K562 (cell line): Measurements from ENCODE around the gene NOX5. TPM values are rescaled to one million over a fixed set of nuclear protein-coding genes. Genes with fewer than 3 reads are reported as not detected.

ENCODE experiments used
- ATAC-seq: fragments of 200-7000 bp; cut with Tn5 transposase; 3 replicates; pipeline ENCODE4 v1.9.1; 2020; ENCODE audit warnings: moderate library complexity
- BruUV-seq: library from RNA; stranded (reverse); fragments of 400-500 nt; replicated peaks from 2 replicates; lab custom pipeline; 2021; lab: Mats Ljungman, UMichigan
- CTCF ChIA-PET: fragments of 300-600 bp; formaldehyde crosslinking; extraction: SDS; loops from one replicate; lab custom pipeline; 2021; ENCODE audit warnings: low intra/inter-chr PET ratio; lab: Yijun Ruan, JAX
- POLR2A ChIA-PET: fragments of 300-600, 350-650 bp; sonication (Branson Sonifier 250); formaldehyde crosslinking; extraction: SDS; loops from one replicate; lab custom pipeline; 2021; ENCODE audit warnings: antibody characterized with exemption, inconsistent platforms; lab: Yijun Ruan, JAX
- DNase-seq, 4 experiments: peaks; one replicate each; pipeline versions ENCODE4 v3.0.0 to v3.0.0-alpha.2; 2011 to 2018; ENCODE audit warnings: low spot score in 3 of 4, mixed read lengths in 3 of 4; ENCODE audit errors: extremely low read depth in 1 of 4
- FAIRE-seq: peaks from 2 replicates; lab custom pipeline; 2011; peaks lifted over from hg19 to GRCh38; lab: Jason Lieb, UNC
- H2AFZ ChIP-seq: 2 replicates; pipeline ENCODE4 v1.6.0; 2011; ENCODE audit warnings: low read depth, low read length, control low read depth, inconsistent platforms
- H3K27ac ChIP-seq: fragments of 200-600 bp; 3 replicates; pipeline ENCODE4 v1.8.0; 2011; ENCODE audit warnings: low read depth, mild to moderate bottlenecking, control low read depth, inconsistent platforms, low read length, moderate library complexity, mixed read lengths; ENCODE audit errors: extremely low read depth
- H3K27me3 ChIP-seq, 2 experiments: fragments of 300-600 bp in 1 of 2; 2 replicates in 1 of 2; 3 replicates in 1 of 2; pipeline versions ENCODE4 v1.6.0 to v1.8.0; 2011; ENCODE audit warnings: inconsistent platforms in 2 of 2, low read length in 2 of 2, mild to moderate bottlenecking in 1 of 2, mixed read lengths in 1 of 2, moderate library complexity in 1 of 2; ENCODE audit not compliant: control insufficient read depth in 2 of 2, insufficient read depth in 2 of 2
- H3K36me3 ChIP-seq: fragments of 300-600 bp; 3 replicates; pipeline ENCODE4 v1.8.0; 2011; ENCODE audit warnings: mild to moderate bottlenecking, low read length, inconsistent platforms; ENCODE audit not compliant: control insufficient read depth, insufficient read depth
- H3K4me1 ChIP-seq, 2 experiments: fragments of 200-600 bp in 1 of 2; replicated peaks in 1 of 2; 2 replicates in 1 of 2; 3 replicates in 1 of 2; pipeline versions ENCODE4 v1.5.1 to v1.8.0; 2011; ENCODE audit warnings: inconsistent platforms in 2 of 2, low read length in 2 of 2, mild to moderate bottlenecking in 1 of 2, mixed read lengths in 1 of 2, moderate library complexity in 1 of 2; ENCODE audit not compliant: control insufficient read depth in 2 of 2, insufficient read depth in 2 of 2
- H3K4me2 ChIP-seq: 2 replicates; pipeline ENCODE4 v1.6.1; 2011; ENCODE audit warnings: low read length, control low read depth, inconsistent platforms, mixed read lengths; ENCODE audit not compliant: insufficient read depth
- H3K4me3 ChIP-seq: fragments of 200-600 bp; sonication (generic), shearing (Covaris generic); 2 replicates; pipeline ENCODE4 v1.5.1; 2016; ENCODE audit warnings: control low read depth, inconsistent platforms
- H3K79me2 ChIP-seq: fragments of 200-600 bp; 3 replicates; pipeline ENCODE4 v1.8.0; 2011; ENCODE audit warnings: low read length, inconsistent platforms; ENCODE audit not compliant: control insufficient read depth, insufficient read depth
- H3K9ac ChIP-seq, 2 experiments: 2 replicates each; pipeline versions ENCODE4 v1.6.0 to v1.6.1; 2011; ENCODE audit warnings: low read depth in 2 of 2, low read length in 2 of 2, control low read depth in 1 of 2, inconsistent platforms in 1 of 2, mild to moderate bottlenecking in 1 of 2, mixed read lengths in 1 of 2; ENCODE audit not compliant: insufficient read depth in 1 of 2
- H3K9me1 ChIP-seq: one replicate; pipeline ENCODE4 v1.6.0; 2011; ENCODE audit warnings: inconsistent platforms, mild to moderate bottlenecking, low read length, moderate library complexity; ENCODE audit not compliant: control insufficient read depth, insufficient read depth
- H3K9me3 ChIP-seq: replicated peaks from 2 replicates; pipeline ENCODE4 v1.5.1; 2011; ENCODE audit warnings: low read depth, low read length, inconsistent platforms; ENCODE audit not compliant: control insufficient read depth, insufficient read depth
- H4K20me1 ChIP-seq: replicated peaks from 2 replicates; pipeline ENCODE4 v1.6.1; 2011; ENCODE audit warnings: low read length, inconsistent platforms, mixed read lengths; ENCODE audit not compliant: control insufficient read depth, insufficient read depth
- BHLHE40 ChIP-seq: IDR thresholded peaks from 2 replicates; pipeline ENCODE4 v1.6.1; 2011; ENCODE audit warnings: low read length, improper control_type of control experiment
- HDAC1 ChIP-seq, 2 experiments: fragments of 450-650 bp; IDR thresholded peaks; 2 replicates each; pipeline ENCODE4 v1.6.1; 2016 to 2017; ENCODE audit warnings: inconsistent platforms in 1 of 2, mild to moderate bottlenecking in 1 of 2, moderate library complexity in 1 of 2
- KDM1A ChIP-seq, 2 experiments: fragments of 450-650 bp; IDR thresholded peaks; 2 replicates each; pipeline ENCODE4 v1.6.1; 2016; ENCODE audit warnings: mild to moderate bottlenecking in 2 of 2
- NCOA2 ChIP-seq, 2 experiments: fragments of 450-650 bp; IDR thresholded peaks; 2 replicates each; pipeline ENCODE4 v1.6.1; 2018; ENCODE audit warnings: mild to moderate bottlenecking in 2 of 2, moderate library complexity in 1 of 2; ENCODE audit not compliant: partially characterized antibody in 2 of 2
- SLC30A9 ChIP-seq: fragments of 250-450 bp; sonication (Bioruptor Pico); IDR thresholded peaks from 2 replicates; pipeline ENCODE4 v1.8.0; 2022; ENCODE audit warnings: mild to moderate bottlenecking, moderate library complexity
- SMAD4 ChIP-seq: fragments of 250-450 bp; sonication (Bioruptor Pico); conservative IDR thresholded peaks from 2 replicates; pipeline ENCODE4 v1.8.0; 2021; ENCODE audit warnings: inconsistent platforms, mild to moderate bottlenecking, moderate library complexity
- SP2 ChIP-seq: IDR thresholded peaks from 2 replicates; pipeline ENCODE4 v1.6.1; 2011; ENCODE audit warnings: mild to moderate bottlenecking, low read depth, low read length, moderate library complexity; ENCODE audit not compliant: poor library complexity, severe bottlenecking; ENCODE audit errors: extremely low read depth
- ZBTB1 ChIP-seq: sonication (generic); formaldehyde crosslinking; IDR thresholded peaks from 2 replicates; pipeline ENCODE4 v1.8.1; 2023; ENCODE audit warnings: missing genetic modification reagents, low read depth, mild to moderate bottlenecking, borderline replicate concordance
- ZC3H8 ChIP-seq: fragments of 450-650 bp; IDR thresholded peaks from 2 replicates; pipeline ENCODE4 v1.6.1; 2017
- ZFP1 ChIP-seq: fragments of 450-650 bp; formaldehyde crosslinking; IDR thresholded peaks from 2 replicates; pipeline ENCODE4 v1.4.0; 2020; ENCODE audit warnings: mild to moderate bottlenecking, mixed read lengths
- ZNF239 ChIP-seq: fragments of 250-450 bp; sonication (Bioruptor Pico); IDR thresholded peaks from 2 replicates; pipeline ENCODE4 v1.4.0; 2020; ENCODE audit warnings: mild to moderate bottlenecking
- ZNF282 ChIP-seq: sonication (generic); formaldehyde crosslinking; IDR thresholded peaks from 2 replicates; pipeline ENCODE4 v1.8.1; 2023; ENCODE audit warnings: missing genetic modification reagents
- WGBS: fragments of 100-300 bp; shearing (Covaris generic); methylation state at CpG from one replicate; pipeline ENCODE4 v1.1.6; 2016; ENCODE audit warnings: low coverage, mixed read lengths; ENCODE audit not compliant: insufficient coverage; ENCODE audit errors: missing lambda C conversion rate; 5-methylcytosine and 5-hydroxymethylcytosine counted together
- in situ Hi-C: fragments of 300-500 bp; cut with MboI; formaldehyde crosslinking; loops from 4 replicates; pipeline ENCODE4 v1.15.0; 2018; ENCODE audit warnings: inconsistent platforms, mixed read lengths
- intact Hi-C: fragments of 100-400 bp; cut with micrococcal nuclease; formaldehyde crosslinking; loops from 2 replicates; pipeline ENCODE4 v1.14.2; 2022
- polyA plus RNA-seq, 8 experiments: library from polyadenylated mRNA; depleted of rRNA in 4 of 8; stranded (reverse) in 5 of 8; unstranded in 3 of 8; fragments of >200 nt; fragmentation: Nextera tagmentation in 2 of 8; fragmentation: Illumina TruSeq in 1 of 8; extraction: Ambion mirVana in 2 of 8; extraction: Trizol in 1 of 8; gene quantifications; 2 replicates each; pipeline versions ENCODE4 v1.2.1 to v1.2.3, GENCODE V29; 2011 to 2014; ENCODE audit warnings: inconsistent platforms in 1 of 8, missing spikeins in 1 of 8
- total RNA-seq, 7 experiments: library from RNA; depleted of rRNA in 6 of 7; stranded (reverse); fragments of >200 nt in 6 of 7; fragmentation: Illumina TruSeq in 2 of 7; extraction: Trizol in 2 of 7; gene quantifications; 2 replicates each; pipeline versions ENCODE4 v1.2.1 to v1.2.3, GENCODE V29; 2011 to 2021; ENCODE audit warnings: low replicate concordance in 1 of 7
- TF ChIP-seq, protein P1 (sequence below): fragments of 250-450 bp; sonication (Bioruptor Pico); IDR thresholded peaks from 2 replicates; pipeline ENCODE4 v1.9.0; 2021; ENCODE audit warnings: mild to moderate bottlenecking
- TF ChIP-seq, protein P2 (sequence below): fragments of 250-450 bp; sonication (Bioruptor Pico); IDR thresholded peaks from 2 replicates; pipeline ENCODE4 v1.8.0; 2021; ENCODE audit warnings: borderline replicate concordance, mild to moderate bottlenecking, moderate library complexity; ENCODE audit not compliant: poor library complexity, severe bottlenecking

The NOX5 gene
- total and polyA plus RNA-seq, 9 of the 15 experiments (the other 6 are each of a cell fraction or from before 2014, with no cell fraction given) = 0.01 TPM; not detected in 8

DNA sequence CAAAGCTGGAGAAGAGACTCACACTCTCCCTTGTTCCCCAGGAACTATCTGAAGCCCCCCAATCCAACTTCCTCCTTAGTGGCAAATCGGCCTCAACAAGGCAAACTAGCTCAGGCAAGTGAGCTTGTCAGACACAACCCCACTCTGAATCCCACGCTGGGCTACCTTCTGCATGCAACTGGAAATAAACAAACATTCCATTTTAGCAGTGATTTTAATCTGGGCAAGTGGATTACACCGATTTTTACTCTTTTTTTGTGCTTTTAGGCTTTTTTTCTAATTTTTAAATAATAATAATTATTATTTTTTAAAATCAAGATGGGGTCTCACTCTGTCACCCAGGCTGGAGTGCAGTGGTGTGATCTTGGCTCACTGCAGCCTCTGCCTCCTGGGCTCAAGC is 2.9 kb upstream of the NOX5 start:
- no peak overlapping the region for H2AFZ ChIP-seq
- 6% methylated on average over 3 of the region's 3 CpGs for whole genome bisulfite sequencing
- no peak for DNase-seq
- intact Hi-C loops = no loop called here
- peaks cover 0 to 5% of the 10 kb centered on the region in 2 experiments; a peak in 1 of 5 replicates for H3K4me1 ChIP-seq
- CTCF ChIA-PET = no interaction called here
- no peak overlapping the region for H3K4me2 ChIP-seq
- POLR2A ChIA-PET = interaction anchor here (2.2 kb wide), 1 partner anchor 14 kb away, joined by 9 read pairs; no protein-coding TSS in a partner anchor
- H3K27me3 ChIP-seq = peaks cover 0 to 4% of the 10 kb centered on the region in 2 experiments; a peak in 1 of 5 replicates
- no peaks in the 10 kb centered on the region for H3K79me2 ChIP-seq
- H3K4me3 ChIP-seq = no peak overlapping the region
- BruUV-seq = no TSS peak
- ATAC-seq = no peak
- FAIRE-seq = no peak
- no peaks in the 10 kb centered on the region for H4K20me1 ChIP-seq
- H3K36me3 ChIP-seq = no peaks in the 10 kb centered on the region
- H3K9me1 ChIP-seq = no peaks in the 10 kb centered on the region
- H3K9ac ChIP-seq = no peak overlapping the region
- no peaks in the 10 kb centered on the region; the same call in 1 of the 2 replicates for H3K9me3 ChIP-seq
- no peak for TF ChIP-seq ZBTB1 (CRISPR knock-in tag)
- TF ChIP-seq, protein P1, sequence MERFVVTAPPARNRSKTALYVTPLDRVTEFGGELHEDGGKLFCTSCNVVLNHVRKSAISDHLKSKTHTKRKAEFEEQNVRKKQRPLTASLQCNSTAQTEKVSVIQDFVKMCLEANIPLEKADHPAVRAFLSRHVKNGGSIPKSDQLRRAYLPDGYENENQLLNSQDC (CRISPR knock-in tag) = no peak
- TF ChIP-seq, protein P2, sequence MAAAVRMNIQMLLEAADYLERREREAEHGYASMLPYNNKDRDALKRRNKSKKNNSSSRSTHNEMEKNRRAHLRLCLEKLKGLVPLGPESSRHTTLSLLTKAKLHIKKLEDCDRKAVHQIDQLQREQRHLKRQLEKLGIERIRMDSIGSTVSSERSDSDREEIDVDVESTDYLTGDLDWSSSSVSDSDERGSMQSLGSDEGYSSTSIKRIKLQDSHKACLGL (CRISPR knock-in tag) = no peak
- peak; percentile 64 to 77 for TF ChIP-seq KDM1A (IDR thresholded peaks at IDR 0.05)
- TF ChIP-seq SLC30A9 = no peak
- no peak for TF ChIP-seq ZC3H8
- no peak for TF ChIP-seq BHLHE40
- no peak for TF ChIP-seq ZFP1 (CRISPR knock-in tag)
- TF ChIP-seq ZNF239 (CRISPR knock-in tag) = no peak
- TF ChIP-seq NCOA2 (IDR thresholded peaks at IDR 0.05; ENCODE audit: partially characterized antibody in 2 of 2) = no peak
- TF ChIP-seq SMAD4 = no peak
- no peak for TF ChIP-seq ZNF282 (CRISPR knock-in tag)
- TF ChIP-seq SP2 = no peak
- TF ChIP-seq HDAC1 (IDR thresholded peaks at IDR 0.05) = 0 out of 4 replicates have a peak, but pooled peaks of 1 of the 2 experiments have one; percentile 25
- in situ Hi-C loops = no loop called here
- no peak overlapping the region for H3K27ac ChIP-seq
